Measurements from ENCODE around the gene OPN4. TPM values are rescaled to one million over a fixed set of nuclear protein-coding genes. Genes with fewer than 3 reads are reported as not detected.

Gene OPN4
- total RNA-seq, 3 donors from 2014 or later = not detected

DNA sequence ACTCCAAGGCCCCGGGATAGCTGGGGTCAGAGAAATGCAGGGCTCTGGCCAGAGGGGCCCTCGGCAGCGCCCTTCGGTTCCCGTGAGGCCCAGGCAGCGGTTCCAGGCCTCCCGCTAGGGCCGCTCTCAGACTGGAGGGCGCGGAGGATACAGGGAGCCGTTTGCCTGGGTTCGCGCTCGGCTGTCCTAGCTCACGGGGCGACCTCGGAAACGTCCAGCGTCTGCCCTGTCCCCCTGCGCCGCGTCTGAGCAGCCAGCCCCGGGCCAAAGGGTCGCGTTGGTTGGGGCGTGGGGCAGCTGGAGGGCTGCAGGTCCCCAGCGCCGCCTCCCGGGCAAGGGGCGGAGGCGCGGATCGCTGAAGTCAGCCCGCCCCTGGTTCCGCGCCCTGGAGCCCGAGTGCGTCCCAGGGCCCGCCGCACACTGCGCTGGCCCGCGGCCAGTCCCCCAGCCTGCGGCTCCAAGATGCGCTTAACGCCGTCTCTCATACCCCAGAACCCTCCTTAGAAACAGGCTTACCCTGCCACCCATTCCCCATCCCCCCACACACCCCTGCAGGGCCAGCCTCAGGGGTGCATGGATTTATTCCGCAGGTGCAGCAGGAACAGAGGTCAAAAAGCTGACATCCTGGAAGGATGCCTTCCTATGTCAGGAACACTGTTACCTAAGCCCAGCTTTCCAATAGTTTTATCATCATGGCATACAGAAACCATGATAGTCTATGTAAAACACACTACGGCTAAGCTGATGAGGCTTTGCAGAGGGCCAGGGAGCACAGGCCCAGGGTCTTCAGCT lies 22.1 kb upstream of the OPN4 start:
- TF ChIP-seq POLR2A (IDR thresholded peaks at IDR 0.05) (no peak), POLR2AphosphoS5 (IDR thresholded peaks at IDR 0.05) (no peak)
- TF ChIP-seq, protein P1, sequence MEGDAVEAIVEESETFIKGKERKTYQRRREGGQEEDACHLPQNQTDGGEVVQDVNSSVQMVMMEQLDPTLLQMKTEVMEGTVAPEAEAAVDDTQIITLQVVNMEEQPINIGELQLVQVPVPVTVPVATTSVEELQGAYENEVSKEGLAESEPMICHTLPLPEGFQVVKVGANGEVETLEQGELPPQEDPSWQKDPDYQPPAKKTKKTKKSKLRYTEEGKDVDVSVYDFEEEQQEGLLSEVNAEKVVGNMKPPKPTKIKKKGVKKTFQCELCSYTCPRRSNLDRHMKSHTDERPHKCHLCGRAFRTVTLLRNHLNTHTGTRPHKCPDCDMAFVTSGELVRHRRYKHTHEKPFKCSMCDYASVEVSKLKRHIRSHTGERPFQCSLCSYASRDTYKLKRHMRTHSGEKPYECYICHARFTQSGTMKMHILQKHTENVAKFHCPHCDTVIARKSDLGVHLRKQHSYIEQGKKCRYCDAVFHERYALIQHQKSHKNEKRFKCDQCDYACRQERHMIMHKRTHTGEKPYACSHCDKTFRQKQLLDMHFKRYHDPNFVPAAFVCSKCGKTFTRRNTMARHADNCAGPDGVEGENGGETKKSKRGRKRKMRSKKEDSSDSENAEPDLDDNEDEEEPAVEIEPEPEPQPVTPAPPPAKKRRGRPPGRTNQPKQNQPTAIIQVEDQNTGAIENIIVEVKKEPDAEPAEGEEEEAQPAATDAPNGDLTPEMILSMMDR (IDR thresholded peaks at IDR 0.05) = no peak

DNA sequence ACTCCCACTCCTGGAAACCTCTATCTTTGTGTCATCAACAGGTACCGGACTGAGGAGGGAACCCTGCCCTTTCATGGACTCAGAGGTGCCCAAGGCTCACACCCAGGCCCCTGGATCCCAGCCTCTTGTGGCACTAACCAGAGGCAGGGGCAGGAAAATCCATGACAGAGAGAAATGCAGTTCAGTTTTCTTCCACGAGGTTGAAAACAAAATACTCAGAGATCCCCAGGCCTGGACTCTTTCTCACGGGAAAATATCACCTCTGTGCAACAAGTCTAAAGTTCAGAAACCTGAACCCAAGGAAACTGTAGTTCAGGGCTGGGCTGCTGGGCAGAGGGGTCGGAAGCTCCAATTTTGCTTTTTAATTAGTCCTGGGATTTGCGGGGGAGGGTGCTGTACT lies 21.4 kb upstream of the OPN4 start:
- Histone ChIP-seq H3K4me3 (no peak overlapping the region), H3K9me3 (no peaks in the 10 kb centered on the region), H3K27ac (no peak overlapping the region), H3K4me1 (no peaks in the 10 kb centered on the region), H3K36me3 (no peaks in the 10 kb centered on the region), H3K27me3 (peaks cover 0 to 16% of the 10 kb centered on the region in 2 donors)
- TF ChIP-seq POLR2AphosphoS5 (IDR thresholded peaks at IDR 0.05) = no peak
- TF ChIP-seq, protein P1 (IDR thresholded peaks at IDR 0.05) = no peak
- TF ChIP-seq POLR2A (IDR thresholded peaks at IDR 0.05) = no peak
- DNase-seq (ENCODE audit: low spot score in 2 of 2) = no peak
- intact Hi-C loops (cut with DNase I; ENCODE audit: low total_unique reads) = no loop called here

More for the DNA sequence above, 22.1 kb upstream of the OPN4 start:
- Histone ChIP-seq H3K4me1 (no peaks in the 10 kb centered on the region), H3K27me3 (peaks cover 0 to 16% of the 10 kb centered on the region in 2 donors), H3K27ac (no peak overlapping the region), H3K36me3 (no peaks in the 10 kb centered on the region), H3K4me3 (peak overlapping the region; percentile 27 to 54 (median 41)), H3K9me3 (no peaks in the 10 kb centered on the region)
- DNase-seq (ENCODE audit: low spot score in 2 of 2) = no peak
- intact Hi-C loops (cut with DNase I; ENCODE audit: low total_unique reads) = no loop called here

- Histone ChIP-seq H3K27me3 (peaks cover 0 to 16% of the 10 kb centered on the region in 2 donors), H3K27ac (no peak overlapping the region), H3K4me3 (no peak overlapping the region), H3K4me1 (no peaks in the 10 kb centered on the region), H3K36me3 (no peaks in the 10 kb centered on the region), H3K9me3 (no peaks in the 10 kb centered on the region)
- TF ChIP-seq, protein P1 (IDR thresholded peaks at IDR 0.05) = no peak
- TF ChIP-seq POLR2A (IDR thresholded peaks at IDR 0.05) = no peak
- no peak for TF ChIP-seq POLR2AphosphoS5 (IDR thresholded peaks at IDR 0.05)
- intact Hi-C loops (cut with DNase I; ENCODE audit: low total_unique reads) = no loop called here
- DNase-seq (ENCODE audit: low spot score in 2 of 2) = no peak
Measured at GRCh38 chr10:86635402-86635801, 18.9 kb upstream of the OPN4 start.

- intact Hi-C loops (cut with DNase I; ENCODE audit: low total_unique reads) = no loop called here
- H3K4me3 ChIP-seq = no peak overlapping the region
- no peaks in the 10 kb centered on the region for H3K36me3 ChIP-seq
- H3K9me3 ChIP-seq = no peaks in the 10 kb centered on the region
- DNase-seq (ENCODE audit: low spot score in 2 of 2) = no peak
- TF ChIP-seq POLR2AphosphoS5 (IDR thresholded peaks at IDR 0.05) (no peak), POLR2A (IDR thresholded peaks at IDR 0.05) (no peak)
- TF ChIP-seq, protein P1 (IDR thresholded peaks at IDR 0.05) = no peak
- peaks cover 0 to 16% of the 10 kb centered on the region in 2 donors for H3K27me3 ChIP-seq
- H3K4me1 ChIP-seq = no peaks in the 10 kb centered on the region
- H3K27ac ChIP-seq = no peak overlapping the region
Measured at GRCh38 chr10:86636311-86636710, 18.0 kb upstream of the OPN4 start.

DNA sequence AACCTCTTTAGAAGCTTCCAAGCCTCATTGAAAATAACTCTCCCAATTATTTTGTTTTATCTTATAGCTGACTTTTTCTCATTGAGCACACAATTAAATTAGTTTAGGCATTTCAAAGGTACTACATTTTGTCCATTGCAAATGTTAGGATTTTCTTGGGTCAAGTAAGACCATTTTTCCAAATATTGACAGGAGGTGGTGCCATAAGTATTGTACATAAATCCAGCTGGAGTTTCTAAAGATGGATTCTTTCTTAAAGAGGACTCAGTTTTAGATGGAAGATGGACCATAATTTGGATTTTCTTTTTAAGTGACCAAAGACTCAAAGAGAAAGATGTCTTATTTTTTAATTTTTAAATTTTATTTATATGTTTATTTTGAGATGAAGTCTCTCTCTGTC lies 12.3 kb upstream of the OPN4 start:
- TF ChIP-seq, protein P1 (IDR thresholded peaks at IDR 0.05) = no peak
- TF ChIP-seq POLR2AphosphoS5 (IDR thresholded peaks at IDR 0.05) (no peak), POLR2A (IDR thresholded peaks at IDR 0.05) (no peak)
- no peaks in the 10 kb centered on the region for H3K9me3 ChIP-seq
- H3K4me3 ChIP-seq = no peak overlapping the region
- no peaks in the 10 kb centered on the region for H3K4me1 ChIP-seq
- H3K27ac ChIP-seq = no peak overlapping the region
- intact Hi-C loops (cut with DNase I; ENCODE audit: low total_unique reads) = no loop called here
- DNase-seq (ENCODE audit: low spot score in 2 of 2) = no peak
- H3K36me3 ChIP-seq = no peaks in the 10 kb centered on the region
- H3K27me3 ChIP-seq = no peaks in the 10 kb centered on the region
